ENCODE measurements around the gene TPP1.

DNA sequence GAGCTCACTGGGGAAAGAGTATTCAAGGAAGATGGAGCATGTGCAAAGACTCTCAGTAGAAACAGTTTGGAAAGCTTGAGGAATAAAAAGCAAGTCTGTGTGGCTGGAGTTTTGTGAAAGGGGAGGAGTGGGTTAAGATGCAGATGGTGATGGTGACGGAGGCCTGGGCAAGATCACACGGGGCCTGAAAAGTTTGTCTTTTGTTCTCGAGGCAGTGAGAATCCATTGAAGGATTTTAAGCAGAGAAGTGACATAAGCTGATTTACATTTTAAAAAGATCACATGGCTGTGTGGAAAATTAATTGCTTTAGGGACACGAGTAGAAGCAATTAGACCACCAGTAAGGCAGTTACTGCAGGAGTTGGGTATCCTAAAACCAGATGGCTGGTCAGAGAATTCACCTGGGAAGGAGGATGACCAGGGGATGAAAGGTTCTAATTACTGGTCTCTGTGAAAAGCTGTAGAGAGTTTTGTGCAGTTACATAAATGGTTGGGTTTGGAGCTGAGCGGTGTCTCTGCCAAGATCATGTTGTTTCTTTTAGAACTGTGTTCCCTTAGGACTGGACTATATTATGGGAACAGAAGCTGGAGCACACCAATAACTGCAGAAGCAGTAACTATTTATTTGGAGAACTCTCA is 22.9 kb downstream of the TPP1 start:
- no peak for TF ChIP-seq EP300 (IDR thresholded peaks at IDR 0.05)
- TF ChIP-seq, protein P1, sequence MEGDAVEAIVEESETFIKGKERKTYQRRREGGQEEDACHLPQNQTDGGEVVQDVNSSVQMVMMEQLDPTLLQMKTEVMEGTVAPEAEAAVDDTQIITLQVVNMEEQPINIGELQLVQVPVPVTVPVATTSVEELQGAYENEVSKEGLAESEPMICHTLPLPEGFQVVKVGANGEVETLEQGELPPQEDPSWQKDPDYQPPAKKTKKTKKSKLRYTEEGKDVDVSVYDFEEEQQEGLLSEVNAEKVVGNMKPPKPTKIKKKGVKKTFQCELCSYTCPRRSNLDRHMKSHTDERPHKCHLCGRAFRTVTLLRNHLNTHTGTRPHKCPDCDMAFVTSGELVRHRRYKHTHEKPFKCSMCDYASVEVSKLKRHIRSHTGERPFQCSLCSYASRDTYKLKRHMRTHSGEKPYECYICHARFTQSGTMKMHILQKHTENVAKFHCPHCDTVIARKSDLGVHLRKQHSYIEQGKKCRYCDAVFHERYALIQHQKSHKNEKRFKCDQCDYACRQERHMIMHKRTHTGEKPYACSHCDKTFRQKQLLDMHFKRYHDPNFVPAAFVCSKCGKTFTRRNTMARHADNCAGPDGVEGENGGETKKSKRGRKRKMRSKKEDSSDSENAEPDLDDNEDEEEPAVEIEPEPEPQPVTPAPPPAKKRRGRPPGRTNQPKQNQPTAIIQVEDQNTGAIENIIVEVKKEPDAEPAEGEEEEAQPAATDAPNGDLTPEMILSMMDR (IDR thresholded peaks at IDR 0.05) = no peak
